ENCODE results near the gene CHMP3. TPM values are rescaled to one million over a fixed set of nuclear protein-coding genes. Genes with fewer than 3 reads are reported as not detected.

The CHMP3 gene
- polyA plus RNA-seq, 3 donors = 45.4 to 115 (median 99.4) TPM

- H3K27me3 Mint-ChIP-seq (ENCODE audit: low read depth in 3 of 3) = no peaks in the 10 kb centered on the region
- intact Hi-C loops (cut with micrococcal nuclease) = no loop called here
These were observed 71.2 kb downstream of the CHMP3 start for GRCh38 chr2:86492048-86492453.

GRCh38 chr2:86491088-86491487 lies 72.2 kb downstream of the CHMP3 start:
- 100% methylated on average over 2 of the region's 4 CpGs for WGBS (ENCODE audit: insufficient coverage)

More at GRCh38 chr2:86492048-86492453, 71.2 kb downstream of the CHMP3 start:
- H3K27ac ChIP-seq (ENCODE audit: low read depth in 1 of 2, low read length in 2 of 2) = no peak overlapping the region
- no peaks in the 10 kb centered on the region for H3K9me3 ChIP-seq (replicated peaks in 1 of 2; ENCODE audit: control insufficient read depth in 1 of 2, insufficient read depth in 1 of 2, low read length in 2 of 2)
- H2AFZ ChIP-seq (ENCODE audit: insufficient read depth, low read depth, low read length, poor library complexity, severe bottlenecking) = no peak overlapping the region
- H3K9ac ChIP-seq (ENCODE audit: insufficient read depth, low read length, poor library complexity, severe bottlenecking) = no peak overlapping the region
- no peaks in the 10 kb centered on the region for H3K79me2 ChIP-seq (ENCODE audit: insufficient read depth, low read length)
- no CpG with 5 or more reads among the region's 1 CpG for WGBS (ENCODE audit: insufficient coverage)
- H3K4me3 Mint-ChIP-seq = no peak overlapping the region
- H4K20me1 ChIP-seq (ENCODE audit: insufficient read depth, low read length) = no peaks in the 10 kb centered on the region
- no peak for DNase-seq
- no peak overlapping the region for H3K27ac Mint-ChIP-seq
- no peak for TF ChIP-seq CTCF (IDR thresholded peaks at IDR 0.05)
- H3K27me3 ChIP-seq (ENCODE audit: control insufficient read depth in 2 of 2, insufficient read depth in 2 of 2, low read length in 2 of 2) = no peaks in the 10 kb centered on the region
- no peak overlapping the region for H3K4me2 ChIP-seq (replicated peaks; ENCODE audit: extremely low read depth, low read length, poor library complexity, severe bottlenecking)
- H3K36me3 Mint-ChIP-seq = peaks cover 80 to 94% of the 10 kb centered on the region in 2 donors
- no peaks in the 10 kb centered on the region for H3K4me1 Mint-ChIP-seq
- H3K4me3 ChIP-seq (replicated peaks in 1 of 3; ENCODE audit: low read depth in 2 of 3, low read length in 3 of 3) = no peak overlapping the region
- H3K9me3 Mint-ChIP-seq = peaks cover 0 to 10% (median 6%) of the 10 kb centered on the region in 7 donors
- H3K36me3 ChIP-seq (replicated peaks in 1 of 2; ENCODE audit: control insufficient read depth in 1 of 2, insufficient read depth in 2 of 2, low read length in 2 of 2) = peaks cover 66 to 90% of the 10 kb centered on the region in 2 donors
- no peaks in the 10 kb centered on the region for H3K4me1 ChIP-seq (ENCODE audit: control insufficient read depth in 1 of 2, insufficient read depth in 2 of 2, low read length in 2 of 2)

More at GRCh38 chr2:86491088-86491487, 72.2 kb downstream of the CHMP3 start:
- Histone ChIP-seq H3K9me3 (replicated peaks in 1 of 2; ENCODE audit: control insufficient read depth in 1 of 2, insufficient read depth in 1 of 2, low read length in 2 of 2) (no peaks in the 10 kb centered on the region), H3K4me2 (replicated peaks; ENCODE audit: extremely low read depth, low read length, poor library complexity, severe bottlenecking) (no peak overlapping the region), H3K27me3 (ENCODE audit: control insufficient read depth in 2 of 2, insufficient read depth in 2 of 2, low read length in 2 of 2) (no peaks in the 10 kb centered on the region), H2AFZ (ENCODE audit: insufficient read depth, low read depth, low read length, poor library complexity, severe bottlenecking) (no peak overlapping the region), H3K27ac (ENCODE audit: low read depth in 1 of 2, low read length in 2 of 2) (no peak overlapping the region), H3K4me1 (ENCODE audit: control insufficient read depth in 1 of 2, insufficient read depth in 2 of 2, low read length in 2 of 2) (no peaks in the 10 kb centered on the region), H3K4me3 (replicated peaks in 1 of 3; ENCODE audit: low read depth in 2 of 3, low read length in 3 of 3) (no peak overlapping the region), H4K20me1 (ENCODE audit: insufficient read depth, low read length) (no peaks in the 10 kb centered on the region), H3K36me3 (replicated peaks in 1 of 2; ENCODE audit: control insufficient read depth in 1 of 2, insufficient read depth in 2 of 2, low read length in 2 of 2) (peaks cover 76 to 90% of the 10 kb centered on the region in 2 donors), H3K9ac (ENCODE audit: insufficient read depth, low read length, poor library complexity, severe bottlenecking) (no peak overlapping the region), H3K79me2 (ENCODE audit: insufficient read depth, low read length) (no peaks in the 10 kb centered on the region)
- Mint-ChIP-seq H3K4me3 (no peak overlapping the region), H3K27me3 (ENCODE audit: low read depth in 3 of 3) (no peaks in the 10 kb centered on the region), H3K4me1 (no peaks in the 10 kb centered on the region), H3K36me3 (peaks cover 82 to 94% of the 10 kb centered on the region in 2 donors), H3K27ac (no peak overlapping the region), H3K9me3 (peaks cover 0 to 10% (median 5%) of the 10 kb centered on the region in 7 donors)
- intact Hi-C loops (cut with micrococcal nuclease) = no loop called here
- TF ChIP-seq CTCF (IDR thresholded peaks at IDR 0.05) = no peak
- no peak for DNase-seq

Measured in CD14-positive monocyte (primary cell).